ENCODE results near the gene TBCA. TPM values are rescaled to one million over a fixed set of nuclear protein-coding genes. Genes with fewer than 3 reads are reported as not detected.
A peak's percentile ranks its signal among the peaks of the same experiment; 100 is the strongest.

Gene TBCA, protein sequence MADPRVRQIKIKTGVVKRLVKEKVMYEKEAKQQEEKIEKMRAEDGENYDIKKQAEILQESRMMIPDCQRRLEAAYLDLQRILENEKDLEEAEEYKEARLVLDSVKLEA
- total RNA-seq (100 to 1,000 TPM in 1 of 2 donors, 10 to 100 TPM in 1; 76.8 to 138 TPM), polyA plus RNA-seq (ENCODE audit: insufficient read length in 2 of 2) (100 to 1,000 TPM; 290 to 323 TPM)
- long read RNA-seq, donor 1, transcript TBCA-205 (3 exons, 717 nt): minor isoform, 22 of 276 reads
- long read RNA-seq, donor 1, transcript TBCA-202 (4 exons, 683 nt): major isoform, 225 of 276 reads
- long read RNA-seq, donor 1, transcript TBCA-201 (3 exons, 2,301 nt): minor isoform, 16 of 276 reads
- long read RNA-seq, donor 1, partial matches to known transcripts: 6 of 276 reads
- long read RNA-seq, donor 1, other reads (novel, unspliced or antisense): 5 of 276 reads
- long read RNA-seq, donor 2, transcript TBCA-201 (3 exons, 2,301 nt): minor isoform, 9 of 111 reads
- long read RNA-seq, donor 2, transcript TBCA-202 (4 exons, 683 nt): major isoform, 102 of 111 reads
- long read RNA-seq, donor 2, partial matches to known transcripts: 0 of 111 reads
- long read RNA-seq, donor 2, other reads (novel, unspliced or antisense): 0 of 111 reads
- long read RNA-seq, donor 3, transcript TBCA-202 (4 exons, 683 nt): major isoform, 106 of 113 reads
- long read RNA-seq, donor 3, partial matches to known transcripts: 0 of 113 reads
- long read RNA-seq, donor 3, other reads (novel, unspliced or antisense): 0 of 113 reads
- long read RNA-seq, donor 4, transcript TBCA-201 (3 exons, 2,301 nt): minor isoform, 14 of 302 reads
- long read RNA-seq, donor 4, transcript TBCA-202 (4 exons, 683 nt): major isoform, 246 of 302 reads
- long read RNA-seq, donor 4, transcript TBCA-205 (3 exons, 717 nt): minor isoform, 16 of 302 reads
- long read RNA-seq, donor 4, partial matches to known transcripts: 19 of 302 reads
- long read RNA-seq, donor 4, other reads (novel, unspliced or antisense): 5 of 302 reads

DNA sequence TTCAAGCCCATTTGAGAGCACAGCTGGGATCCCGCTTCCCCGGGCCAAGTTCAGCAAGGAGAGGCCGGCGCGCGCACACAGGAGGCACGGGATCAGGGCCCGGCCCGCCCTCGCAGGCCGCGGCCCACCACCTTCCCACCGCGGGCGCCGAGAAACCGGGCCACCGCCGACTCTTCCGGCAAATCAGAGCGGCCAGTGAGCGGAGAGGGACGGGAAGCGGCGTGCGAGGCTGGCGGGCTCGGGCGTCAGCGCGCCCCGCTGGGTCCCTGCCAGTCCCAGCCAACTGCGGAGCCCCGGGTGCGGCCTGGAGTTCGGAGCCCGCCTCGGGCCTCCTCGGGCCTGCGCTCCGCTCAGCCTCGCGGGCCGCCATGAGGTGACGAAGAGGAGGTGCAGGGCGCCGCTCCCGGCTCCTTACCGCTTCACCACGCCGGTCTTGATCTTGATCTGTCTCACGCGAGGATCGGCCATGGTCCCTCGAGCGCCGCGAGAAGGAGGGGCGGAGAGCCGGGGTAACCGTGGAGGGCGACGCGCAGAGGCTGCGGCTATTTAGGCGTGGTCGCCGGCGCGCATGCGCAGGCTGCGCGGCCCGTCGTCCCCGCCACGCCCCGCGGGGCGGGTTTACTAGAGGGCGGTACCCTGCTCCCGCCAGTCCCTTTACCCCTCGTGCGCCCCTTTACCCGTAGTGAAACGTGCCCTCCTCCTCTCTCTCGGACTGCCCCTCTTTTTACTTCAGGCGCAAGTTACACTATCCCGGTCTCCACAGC lies at the start of gene TBCA:
TBCA (minus strand) TSS at position 550 of the 764 bp plus-strand sequence; CDS start at position 468, 82 bp downstream.
- Histone ChIP-seq H3K4me1 (ENCODE audit: control insufficient read depth, insufficient read depth, low read length) (peaks cover 2% of the 10 kb centered on the region), H3K9me3 (ENCODE audit: control insufficient read depth, insufficient read depth, low read length) (no peaks in the 10 kb centered on the region), H3K36me3 (ENCODE audit: control insufficient read depth, insufficient read depth, low read length) (no peaks in the 10 kb centered on the region), H3K27me3 (ENCODE audit: control insufficient read depth, insufficient read depth, low read length) (no peaks in the 10 kb centered on the region), H3K27ac (ENCODE audit: low read depth, low read length) (peak within 1 kb of the TSS; percentile 87), H3K4me3 (ENCODE audit: low read depth, low read length) (peak within 1 kb of the TSS; percentile 56)
- DNase-seq (ENCODE audit: low read depth in 4 of 6, low spot score in 6 of 6): peak; percentile 76 to 96 (median 84)
- WGBS (ENCODE audit: insufficient coverage): 0% methylated on average over 87 of the region's 89 CpGs

DNA sequence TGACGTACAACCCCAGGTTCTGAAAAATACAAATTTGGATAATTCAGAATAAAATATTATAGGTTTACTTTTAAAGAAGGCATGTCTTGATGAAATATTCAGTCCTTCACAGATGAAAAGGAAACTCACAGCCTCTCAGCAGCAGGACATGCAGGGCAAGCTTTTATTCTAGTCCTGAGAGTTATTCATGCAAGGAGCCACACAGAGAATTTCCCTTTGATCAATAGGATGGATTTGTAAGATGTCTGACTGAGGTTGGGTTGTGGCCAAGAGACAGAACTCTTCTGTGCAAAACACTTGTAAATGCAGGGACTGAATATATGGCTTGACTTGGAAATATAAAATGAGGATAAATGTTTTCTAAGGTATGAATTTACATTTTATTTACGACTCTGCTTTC lies 48.8 kb upstream of the TBCA start:
- no peaks in the 10 kb centered on the region for H3K9me3 ChIP-seq (ENCODE audit: control insufficient read depth, insufficient read depth, low read length)
- H3K4me3 ChIP-seq (ENCODE audit: low read depth, low read length): no peak overlapping the region
- DNase-seq (ENCODE audit: low read depth in 4 of 6, low spot score in 6 of 6): peak in 2 of 6 donors; percentile 57 to 76
- no peaks in the 10 kb centered on the region for H3K4me1 ChIP-seq (ENCODE audit: control insufficient read depth, insufficient read depth, low read length)
- no CpG with 5 or more reads among the region's 2 CpGs for WGBS (ENCODE audit: insufficient coverage)
- no peak overlapping the region for H3K27ac ChIP-seq (ENCODE audit: low read depth, low read length)
- peaks cover 5% of the 10 kb centered on the region for H3K27me3 ChIP-seq (ENCODE audit: control insufficient read depth, insufficient read depth, low read length)
- H3K36me3 ChIP-seq (ENCODE audit: control insufficient read depth, insufficient read depth, low read length): no peaks in the 10 kb centered on the region

DNA sequence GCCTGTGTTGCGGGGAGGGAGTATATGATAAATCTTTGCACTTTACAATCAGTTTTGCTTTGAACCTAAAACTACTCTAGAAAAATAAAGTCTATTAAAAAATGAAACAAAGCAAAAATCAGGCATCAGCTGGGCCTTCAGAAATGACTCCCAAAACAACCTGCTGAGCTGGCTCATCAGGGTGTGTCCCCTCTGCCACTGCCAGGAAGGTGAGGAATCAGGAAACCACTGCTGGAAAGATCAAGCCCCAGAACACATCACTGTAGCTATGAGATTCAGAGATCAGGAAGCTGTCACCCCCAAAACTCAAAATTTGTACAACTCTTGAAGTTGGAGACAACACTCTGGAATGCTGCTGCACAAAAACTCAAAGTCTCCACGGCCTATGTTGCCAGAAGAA lies 40.5 kb upstream of the TBCA start:
- 71% methylated on average over 1 of the region's 2 CpGs for WGBS (ENCODE audit: insufficient coverage)

DNA sequence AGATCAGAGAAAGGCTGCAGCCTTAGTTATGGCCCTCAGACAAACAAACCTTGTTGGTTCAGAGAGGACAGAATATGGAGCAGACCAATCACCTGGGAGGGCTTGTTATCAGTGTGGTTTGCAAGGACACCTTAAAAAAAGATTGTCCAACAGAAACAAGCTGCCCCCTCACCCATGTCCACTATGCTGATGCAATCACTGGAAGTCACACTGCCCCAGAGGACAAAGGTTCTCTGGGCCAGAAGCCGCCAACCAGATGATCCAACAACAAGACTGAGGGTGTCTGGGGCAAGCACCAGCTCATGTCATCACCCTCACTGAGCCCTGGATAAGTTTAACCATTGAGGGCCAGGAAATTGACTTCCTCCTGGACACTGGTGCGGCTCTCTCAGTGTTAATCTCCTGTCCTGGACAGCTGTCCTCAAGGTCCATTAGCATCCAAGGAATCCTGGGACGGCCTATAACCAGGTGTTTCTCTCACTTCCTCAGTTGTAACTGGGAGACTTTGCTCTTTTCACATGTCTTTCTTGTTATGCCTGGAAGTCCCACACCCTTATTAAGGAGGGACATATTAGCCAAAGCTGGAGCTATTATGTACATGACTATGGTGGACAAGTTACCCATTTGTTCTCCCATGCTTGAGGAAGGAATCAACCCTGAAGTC lies 36.9 kb upstream of the TBCA start:
- 92% methylated on average over 3 of the region's 3 CpGs for WGBS (ENCODE audit: insufficient coverage)
- H3K9me3 ChIP-seq (ENCODE audit: control insufficient read depth, insufficient read depth, low read length): peaks cover 1% of the 10 kb centered on the region
- no peak for DNase-seq (ENCODE audit: low read depth in 4 of 6, low spot score in 6 of 6)

More for the DNA sequence above, 40.5 kb upstream of the TBCA start:
- no peak overlapping the region for H3K27ac ChIP-seq (ENCODE audit: low read depth, low read length)
- no peaks in the 10 kb centered on the region for H3K9me3 ChIP-seq (ENCODE audit: control insufficient read depth, insufficient read depth, low read length)
- no peaks in the 10 kb centered on the region for H3K27me3 ChIP-seq (ENCODE audit: control insufficient read depth, insufficient read depth, low read length)
- no peak overlapping the region for H3K4me3 ChIP-seq (ENCODE audit: low read depth, low read length)
- no peaks in the 10 kb centered on the region for H3K36me3 ChIP-seq (ENCODE audit: control insufficient read depth, insufficient read depth, low read length)
- no peaks in the 10 kb centered on the region for H3K4me1 ChIP-seq (ENCODE audit: control insufficient read depth, insufficient read depth, low read length)
- no peak for DNase-seq (ENCODE audit: low read depth in 4 of 6, low spot score in 6 of 6)

DNA sequence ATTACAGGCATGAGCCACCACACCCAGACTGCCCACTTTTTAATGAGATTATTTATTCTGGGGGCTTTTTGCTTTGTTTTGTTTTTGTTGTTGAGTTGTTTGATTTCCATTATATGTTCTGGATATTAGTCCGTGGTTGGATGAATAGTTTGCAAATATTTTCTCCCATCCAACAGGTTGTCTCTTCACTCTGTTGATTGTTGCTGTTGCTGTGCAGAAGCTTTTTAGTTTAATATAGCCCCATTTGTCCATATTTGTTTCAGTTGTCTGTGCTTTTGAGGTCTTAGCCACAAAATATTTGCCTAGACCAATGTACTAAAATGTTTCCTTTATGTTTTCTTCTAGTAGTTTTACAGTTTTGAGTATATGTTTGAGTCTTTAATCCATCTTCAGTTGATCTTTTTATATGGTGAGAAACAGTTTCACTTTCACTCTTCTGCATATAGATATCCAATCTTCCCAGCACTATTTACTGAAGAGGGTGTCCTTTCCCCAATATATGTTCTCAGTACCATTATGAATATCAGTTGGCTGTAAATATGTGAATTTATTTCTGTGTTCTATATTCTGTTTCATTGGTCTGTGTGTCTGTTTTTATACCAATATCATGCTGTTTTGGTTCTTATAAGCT lies 30.2 kb upstream of the TBCA start:
- H3K27me3 ChIP-seq (ENCODE audit: control insufficient read depth, insufficient read depth, low read length): no peaks in the 10 kb centered on the region
- no CpG with 5 or more reads among the region's 1 CpG for WGBS (ENCODE audit: insufficient coverage)
- DNase-seq (ENCODE audit: low read depth in 4 of 6, low spot score in 6 of 6): no peak

More for the DNA sequence above, 36.9 kb upstream of the TBCA start:
- Histone ChIP-seq H3K4me1 (ENCODE audit: control insufficient read depth, insufficient read depth, low read length) (no peaks in the 10 kb centered on the region), H3K4me3 (ENCODE audit: low read depth, low read length) (no peak overlapping the region), H3K36me3 (ENCODE audit: control insufficient read depth, insufficient read depth, low read length) (no peaks in the 10 kb centered on the region), H3K27me3 (ENCODE audit: control insufficient read depth, insufficient read depth, low read length) (no peaks in the 10 kb centered on the region), H3K27ac (ENCODE audit: low read depth, low read length) (no peak overlapping the region)

DNA sequence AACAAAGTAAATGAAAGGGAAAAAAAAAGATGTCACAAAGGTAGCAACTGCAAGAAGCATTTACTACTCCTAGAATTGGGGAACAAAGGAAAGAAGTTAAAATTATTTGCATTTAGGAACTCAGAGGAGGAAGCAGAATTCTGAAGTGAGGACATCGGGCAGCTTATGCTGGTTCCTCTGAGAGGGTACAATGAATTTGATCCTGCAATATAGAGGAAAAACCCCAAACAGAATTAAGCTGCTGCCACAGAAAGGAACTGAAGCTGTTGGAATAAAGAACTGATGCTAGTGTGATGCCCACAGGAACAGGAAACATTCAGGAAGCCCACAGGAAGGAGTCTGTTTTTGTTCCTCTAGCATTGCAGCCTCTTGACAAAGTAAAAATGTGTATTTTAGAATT lies 22.3 kb upstream of the TBCA start:
- DNase-seq (ENCODE audit: low read depth in 4 of 6, low spot score in 6 of 6): no peak
- Histone ChIP-seq H3K9me3 (ENCODE audit: control insufficient read depth, insufficient read depth, low read length) (peaks cover 6% of the 10 kb centered on the region), H3K4me3 (ENCODE audit: low read depth, low read length) (no peak overlapping the region), H3K36me3 (ENCODE audit: control insufficient read depth, insufficient read depth, low read length) (no peaks in the 10 kb centered on the region), H3K27me3 (ENCODE audit: control insufficient read depth, insufficient read depth, low read length) (no peaks in the 10 kb centered on the region), H3K4me1 (ENCODE audit: control insufficient read depth, insufficient read depth, low read length) (no peaks in the 10 kb centered on the region), H3K27ac (ENCODE audit: low read depth, low read length) (no peak overlapping the region)
- 83% methylated on average over 1 of the region's 1 CpG for WGBS (ENCODE audit: insufficient coverage)

More for the DNA sequence above, 30.2 kb upstream of the TBCA start:
- no peaks in the 10 kb centered on the region for H3K4me1 ChIP-seq (ENCODE audit: control insufficient read depth, insufficient read depth, low read length)
- H3K9me3 ChIP-seq (ENCODE audit: control insufficient read depth, insufficient read depth, low read length): peaks cover 4% of the 10 kb centered on the region
- no peak overlapping the region for H3K27ac ChIP-seq (ENCODE audit: low read depth, low read length)
- no peak overlapping the region for H3K4me3 ChIP-seq (ENCODE audit: low read depth, low read length)
- H3K36me3 ChIP-seq (ENCODE audit: control insufficient read depth, insufficient read depth, low read length): no peaks in the 10 kb centered on the region

DNA sequence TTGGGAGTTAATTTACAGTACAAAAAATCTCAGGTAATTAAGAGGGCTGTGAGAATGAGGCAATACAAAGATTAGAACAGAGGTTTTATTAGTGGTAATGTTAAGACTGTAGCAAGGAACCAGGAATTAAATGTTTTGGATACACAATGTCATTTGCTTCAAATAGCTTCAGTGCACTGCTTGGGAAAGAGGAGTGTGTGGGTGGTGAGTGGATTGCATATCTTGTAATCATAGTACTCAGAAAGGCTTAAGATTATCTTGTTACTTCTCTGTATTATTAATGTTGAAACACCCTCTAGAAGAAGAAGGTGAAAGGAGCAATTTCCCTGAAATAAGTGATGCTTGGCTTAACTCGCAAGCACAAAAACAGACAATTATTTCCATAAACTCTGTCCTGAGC lies 21.0 kb upstream of the TBCA start:
- H3K27ac ChIP-seq (ENCODE audit: low read depth, low read length): no peak overlapping the region
- H3K27me3 ChIP-seq (ENCODE audit: control insufficient read depth, insufficient read depth, low read length): no peaks in the 10 kb centered on the region
- H3K36me3 ChIP-seq (ENCODE audit: control insufficient read depth, insufficient read depth, low read length): no peaks in the 10 kb centered on the region
- no peak for DNase-seq (ENCODE audit: low read depth in 4 of 6, low spot score in 6 of 6)
- WGBS (ENCODE audit: insufficient coverage): no CpG with 5 or more reads among the region's 1 CpG
- H3K4me3 ChIP-seq (ENCODE audit: low read depth, low read length): no peak overlapping the region
- peaks cover 3% of the 10 kb centered on the region for H3K9me3 ChIP-seq (ENCODE audit: control insufficient read depth, insufficient read depth, low read length)
- H3K4me1 ChIP-seq (ENCODE audit: control insufficient read depth, insufficient read depth, low read length): no peaks in the 10 kb centered on the region

DNA sequence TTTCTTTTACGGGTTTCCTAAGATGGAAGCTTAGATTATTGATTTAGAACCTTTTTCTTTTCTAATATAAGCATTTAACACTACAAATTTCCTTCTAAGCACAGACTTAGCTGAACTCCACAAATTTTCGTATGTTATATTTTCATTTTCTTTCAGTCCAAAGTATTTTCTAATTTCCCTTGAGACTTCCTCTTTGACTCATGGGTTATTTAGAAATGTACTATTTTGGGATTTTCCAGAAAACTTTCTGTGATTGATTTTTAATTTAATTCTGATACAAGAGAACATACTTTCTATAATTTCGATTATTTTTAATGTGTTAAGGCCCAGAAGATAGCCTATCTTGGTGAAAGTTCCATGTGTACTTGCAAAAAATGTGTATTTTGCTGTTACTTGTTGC lies 19.7 kb upstream of the TBCA start:
- WGBS (ENCODE audit: insufficient coverage): no CpG with 5 or more reads among the region's 3 CpGs
- peaks cover 3% of the 10 kb centered on the region for H3K9me3 ChIP-seq (ENCODE audit: control insufficient read depth, insufficient read depth, low read length)
- H3K27ac ChIP-seq (ENCODE audit: low read depth, low read length): no peak overlapping the region
- DNase-seq (ENCODE audit: low read depth in 4 of 6, low spot score in 6 of 6): no peak
- no peaks in the 10 kb centered on the region for H3K36me3 ChIP-seq (ENCODE audit: control insufficient read depth, insufficient read depth, low read length)
- H3K4me3 ChIP-seq (ENCODE audit: low read depth, low read length): no peak overlapping the region
- H3K4me1 ChIP-seq (ENCODE audit: control insufficient read depth, insufficient read depth, low read length): no peaks in the 10 kb centered on the region
- H3K27me3 ChIP-seq (ENCODE audit: control insufficient read depth, insufficient read depth, low read length): no peaks in the 10 kb centered on the region
